SK-N-MC (cell line): ENCODE data around the gene SRRM3.

Source experiments
- EZH2 ChIP-seq: fragments of 200-600 bp; sonication (generic); IDR thresholded peaks from one replicate; pipeline ENCODE4 v1.6.1; 2017; ENCODE audit warnings: antibody characterized with exemption
- FOXP2 ChIP-seq: optimal IDR thresholded peaks from 2 replicates; pipeline ENCODE3; 2011; ENCODE audit warnings: mild to moderate bottlenecking, moderate library complexity; ENCODE audit not compliant: insufficient read depth; ENCODE audit errors: extremely low read length, control extremely low read depth
- POLR2AphosphoS5 ChIP-seq: IDR thresholded peaks from 2 replicates; pipeline ENCODE4 v1.6.1; 2012; ENCODE audit warnings: mild to moderate bottlenecking, low read depth, low read length, borderline replicate concordance

DNA sequence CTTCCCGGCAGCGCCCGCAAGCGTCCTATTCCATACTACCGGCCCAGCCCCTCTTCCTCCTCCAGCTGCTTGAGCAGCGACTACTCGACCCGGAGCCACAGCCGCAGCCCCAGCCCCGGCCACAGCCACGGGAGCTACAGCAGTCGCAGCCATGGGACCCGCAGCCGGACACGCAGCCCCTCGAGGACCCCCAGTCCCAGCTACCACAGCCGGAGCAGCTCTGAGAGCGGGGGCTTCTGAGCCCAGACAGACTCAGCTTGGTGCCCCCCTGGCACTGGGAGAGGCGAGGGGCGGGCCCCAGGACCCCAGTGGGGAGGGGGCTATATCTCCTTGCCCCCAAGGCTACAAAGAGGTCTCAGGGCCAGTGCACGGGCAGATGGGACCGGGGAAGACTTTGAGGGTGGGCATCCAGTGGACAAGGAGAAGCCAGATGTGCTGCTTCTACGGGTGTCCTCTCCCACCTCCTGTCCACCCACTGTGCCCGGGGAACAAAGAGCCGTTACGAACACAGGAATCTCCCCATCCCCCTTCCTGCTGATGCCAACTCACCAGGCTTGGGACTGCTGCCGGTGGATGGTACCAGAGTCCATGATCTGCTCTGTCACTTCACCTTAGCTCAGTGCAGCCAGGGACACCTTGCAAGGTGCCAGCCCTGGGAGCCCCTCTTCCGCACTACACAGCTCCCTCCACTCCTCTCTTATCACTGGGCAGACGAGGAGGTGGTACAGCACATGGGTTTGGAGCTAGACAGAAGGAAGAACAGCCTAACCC, 84.1 kb downstream of the SRRM3 start:
- TF ChIP-seq POLR2AphosphoS5 (no peak), EZH2 (no peak), FOXP2 (no peak)
